Measurements from ENCODE around the gene MTMR3. TPM values are rescaled to one million over a fixed set of nuclear protein-coding genes. Genes with fewer than 3 reads are reported as not detected.

Gene MTMR3
- total RNA-seq, 1 experiment from 2014 or later: 26.8 TPM

- DNase-seq (ENCODE audit: low read depth, low spot score) (peak; percentile 82), ATAC-seq (peak; percentile 98)
- no peaks in the 10 kb centered on the region for H3K36me3 ChIP-seq (ENCODE audit: control insufficient read depth, insufficient read depth, low read length)
- H3K27me3 ChIP-seq (ENCODE audit: control insufficient read depth, insufficient read depth, low read length): no peaks in the 10 kb centered on the region
- ChIA-PET CTCF (interaction anchor here (0.6 kb wide), 1 partner anchor 124 kb away, joined by 5 read pairs; no protein-coding TSS in a partner anchor), POLR2A (interaction anchor here (0.6 kb wide), 1 partner anchor 50 kb away, joined by 5 read pairs; no protein-coding TSS in a partner anchor)
- no peak for TF ChIP-seq CTCF (IDR thresholded peaks at IDR 0.05)
- TF ChIP-seq POLR2AphosphoS5 (IDR thresholded peaks at IDR 0.05; ENCODE audit: low read depth, low read length): peak; percentile 78
- TF ChIP-seq TCF7L2 (IDR thresholded peaks at IDR 0.05; ENCODE audit: low read depth, low read length): no peak
- peak; percentile 46; the same call in 1 of the 2 replicates for TF ChIP-seq SIN3A (IDR thresholded peaks at IDR 0.05; ENCODE audit: borderline replicate concordance, insufficient read depth, low read depth, low read length)
- no peak for TF ChIP-seq REST (IDR thresholded peaks at IDR 0.05; ENCODE audit: insufficient read depth in 1 of 2, low read depth in 2 of 2, low read length in 1 of 2)
- BruUV-seq (replicated peaks): TSS peak; percentile 88
- peak within 1 kb of the TSS; percentile 92 for H3K27ac ChIP-seq (ENCODE audit: low read length)
- intact Hi-C loops (cut with micrococcal nuclease; ENCODE audit: unreplicated experiment): no loop called here
- no peaks in the 10 kb centered on the region for H3K9me3 ChIP-seq (ENCODE audit: control insufficient read depth, insufficient read depth, low read depth, low read length)
- peaks cover 3% of the 10 kb centered on the region; the same call in 1 of the 2 replicates for H3K4me1 ChIP-seq (ENCODE audit: control insufficient read depth, insufficient read depth, low read length)
- peak within 1 kb of the TSS; percentile 84 to 92 for H3K4me3 ChIP-seq (ENCODE audit: low read depth in 2 of 2, low read length in 2 of 2)
- in situ Hi-C loops (cut with HindIII; ENCODE audit: low pct_unique_long_range_greater_than_20kb, low sequenced_read_pairs): no loop called here
These were observed 45.0 kb upstream of the MTMR3 start, which contains the start of gene ASCC2 for GRCh38 chr22:29837741-29838598. TSS of gene ASCC2 (minus strand) at chr22:29838274. CDS start at chr22:29832325, 5,949 bp downstream.

GRCh38 chr22:29838599-29838956 is 44.4 kb upstream of the MTMR3 start:
- Histone ChIP-seq H3K36me3 (ENCODE audit: control insufficient read depth, insufficient read depth, low read length) (no peaks in the 10 kb centered on the region), H3K9me3 (ENCODE audit: control insufficient read depth, insufficient read depth, low read depth, low read length) (no peaks in the 10 kb centered on the region), H3K27me3 (ENCODE audit: control insufficient read depth, insufficient read depth, low read length) (no peaks in the 10 kb centered on the region), H3K27ac (ENCODE audit: low read length) (peak overlapping the region; percentile 92), H3K4me1 (ENCODE audit: control insufficient read depth, insufficient read depth, low read length) (peaks cover 4% of the 10 kb centered on the region; the same call in 1 of the 2 replicates), H3K4me3 (ENCODE audit: low read depth in 2 of 2, low read length in 2 of 2) (peak overlapping the region; percentile 84 to 92)
- no TSS peak for BruUV-seq (replicated peaks)
- DNase-seq (ENCODE audit: low read depth, low spot score): no peak
- in situ Hi-C loops (cut with HindIII; ENCODE audit: low pct_unique_long_range_greater_than_20kb, low sequenced_read_pairs): no loop called here
- ChIA-PET POLR2A (no interaction called here), CTCF (no interaction called here)
- TF ChIP-seq POLR2AphosphoS5 (IDR thresholded peaks at IDR 0.05; ENCODE audit: low read depth, low read length) (no peak), REST (IDR thresholded peaks at IDR 0.05; ENCODE audit: insufficient read depth in 1 of 2, low read depth in 2 of 2, low read length in 1 of 2) (no peak), TCF7L2 (IDR thresholded peaks at IDR 0.05; ENCODE audit: low read depth, low read length) (no peak), SIN3A (IDR thresholded peaks at IDR 0.05; ENCODE audit: borderline replicate concordance, insufficient read depth, low read depth, low read length) (no peak), CTCF (IDR thresholded peaks at IDR 0.05) (no peak)
- intact Hi-C loops (cut with micrococcal nuclease; ENCODE audit: unreplicated experiment): no loop called here
- ATAC-seq: no peak; the same call in 1 of the 2 replicates

Measured in Panc1 (cell line).